ENCODE measurements around the gene PRM1.

Gene PRM1

GRCh38 chr16:11258553-11259492 is 22.3 kb downstream of the PRM1 start:
- Histone ChIP-seq H3K36me3 (replicated peaks in 1 of 2; ENCODE audit: control insufficient read depth in 2 of 2, insufficient read depth in 2 of 2, low read length in 2 of 2) (peaks cover 0 to 4% of the 10 kb centered on the region in 2 donors), H3K4ac (ENCODE audit: low read length) (no peak overlapping the region), H3K9me3 (replicated peaks in 1 of 2; ENCODE audit: control insufficient read depth in 2 of 2, insufficient read depth in 1 of 2, low read depth in 1 of 2, low read length in 2 of 2) (no peaks in the 10 kb centered on the region), H4K91ac (ENCODE audit: low read depth, low read length, poor library complexity) (no peak overlapping the region), H3K14ac (ENCODE audit: low read length) (no peak overlapping the region), H3K27me3 (ENCODE audit: control insufficient read depth in 3 of 3, insufficient read depth in 3 of 3, low read depth in 1 of 3, low read length in 3 of 3) (peaks cover 0 to 18% (median 0%) of the 10 kb centered on the region in 3 experiments), H3K18ac (ENCODE audit: low read length) (no peak overlapping the region), H2BK15ac (ENCODE audit: low read length) (peak overlapping the region; percentile 54), H3K4me2 (ENCODE audit: insufficient read depth, low read length, poor library complexity, severe bottlenecking) (no peak overlapping the region), H2AK5ac (ENCODE audit: low read depth, low read length) (peak overlapping the region; percentile 91), H3K27ac (replicated peaks; ENCODE audit: low read length) (no peak overlapping the region), H2BK5ac (ENCODE audit: low read length) (no peak overlapping the region), H3K9ac (ENCODE audit: low read depth, low read length, poor library complexity) (no peak overlapping the region), H2BK120ac (ENCODE audit: low read depth, low read length) (no peak overlapping the region), H3K79me1 (ENCODE audit: low read depth, low read length) (no peaks in the 10 kb centered on the region), H3K23ac (ENCODE audit: low read depth, low read length, poor library complexity) (no peak overlapping the region), H4K8ac (ENCODE audit: low read depth, low read length) (no peak overlapping the region), H3K4me3 (ENCODE audit: low read length in 2 of 2) (no peak overlapping the region), H2AFZ (ENCODE audit: low read length) (no peak overlapping the region), H3K4me1 (ENCODE audit: control insufficient read depth in 2 of 2, insufficient read depth in 1 of 2, low read depth in 1 of 2, low read length in 2 of 2) (peaks cover 7 to 10% of the 10 kb centered on the region in 2 donors), H2BK12ac (ENCODE audit: low read length) (peak overlapping the region; percentile 75)
- DNase-seq (ENCODE audit: low spot score) = no peak
- no CpG with 5 or more reads among the region's 15 CpGs for WGBS, 2 donors (ENCODE audit: extremely low coverage in 2 of 2, insufficient read length in 2 of 2, insufficient replicate concordance in 1 of 2)

- no CpG with 5 or more reads among the region's 21 CpGs for WGBS, 2 donors (ENCODE audit: extremely low coverage in 2 of 2, insufficient read length in 2 of 2, insufficient replicate concordance in 1 of 2)
- Histone ChIP-seq H2BK5ac (ENCODE audit: low read length) (no peak overlapping the region), H3K79me1 (ENCODE audit: low read depth, low read length) (no peaks in the 10 kb centered on the region), H2BK12ac (ENCODE audit: low read length) (no peak overlapping the region), H2BK120ac (ENCODE audit: low read depth, low read length) (no peak overlapping the region), H3K9ac (ENCODE audit: low read depth, low read length, poor library complexity) (peak overlapping the region; percentile 65), H3K18ac (ENCODE audit: low read length) (no peak overlapping the region), H3K23ac (ENCODE audit: low read depth, low read length, poor library complexity) (no peak overlapping the region), H3K36me3 (replicated peaks in 1 of 2; ENCODE audit: control insufficient read depth in 2 of 2, insufficient read depth in 2 of 2, low read length in 2 of 2) (peaks cover 0 to 18% of the 10 kb centered on the region in 2 donors), H4K8ac (ENCODE audit: low read depth, low read length) (no peak overlapping the region), H3K27me3 (ENCODE audit: control insufficient read depth in 3 of 3, insufficient read depth in 3 of 3, low read depth in 1 of 3, low read length in 3 of 3) (peaks cover 0 to 18% (median 0%) of the 10 kb centered on the region in 3 experiments), H3K14ac (ENCODE audit: low read length) (no peak overlapping the region), H2AK5ac (ENCODE audit: low read depth, low read length) (no peak overlapping the region), H2AFZ (ENCODE audit: low read length) (peak overlapping the region; percentile 95), H3K4me2 (ENCODE audit: insufficient read depth, low read length, poor library complexity, severe bottlenecking) (peak overlapping the region; percentile 95), H3K4me1 (ENCODE audit: control insufficient read depth in 2 of 2, insufficient read depth in 1 of 2, low read depth in 1 of 2, low read length in 2 of 2) (peaks cover 7 to 10% of the 10 kb centered on the region in 2 donors), H4K91ac (ENCODE audit: low read depth, low read length, poor library complexity) (no peak overlapping the region), H3K4me3 (ENCODE audit: low read length in 2 of 2) (peak overlapping the region; percentile 78 to 79), H3K9me3 (replicated peaks in 1 of 2; ENCODE audit: control insufficient read depth in 2 of 2, insufficient read depth in 1 of 2, low read depth in 1 of 2, low read length in 2 of 2) (no peaks in the 10 kb centered on the region), H2BK15ac (ENCODE audit: low read length) (no peak overlapping the region), H3K27ac (replicated peaks; ENCODE audit: low read length) (no peak overlapping the region), H3K4ac (ENCODE audit: low read length) (no peak overlapping the region)
- peak; percentile 62 for DNase-seq (ENCODE audit: low spot score)
These were observed 23.8 kb downstream of the PRM1 start for GRCh38 chr16:11257131-11257938.

GRCh38 chr16:11256661-11257130 is 24.4 kb downstream of the PRM1 start:
- Histone ChIP-seq H2AFZ (ENCODE audit: low read length) (peak overlapping the region; percentile 95), H3K4ac (ENCODE audit: low read length) (no peak overlapping the region), H2BK120ac (ENCODE audit: low read depth, low read length) (peak overlapping the region; percentile 82), H3K4me3 (ENCODE audit: low read length in 2 of 2) (peak overlapping the region; percentile 78 to 79), H3K9me3 (replicated peaks in 1 of 2; ENCODE audit: control insufficient read depth in 2 of 2, insufficient read depth in 1 of 2, low read depth in 1 of 2, low read length in 2 of 2) (no peaks in the 10 kb centered on the region), H3K18ac (ENCODE audit: low read length) (peak overlapping the region; percentile 98), H2BK12ac (ENCODE audit: low read length) (no peak overlapping the region), H3K27ac (replicated peaks; ENCODE audit: low read length) (no peak overlapping the region), H3K14ac (ENCODE audit: low read length) (peak overlapping the region; percentile 50), H3K4me1 (ENCODE audit: control insufficient read depth in 2 of 2, insufficient read depth in 1 of 2, low read depth in 1 of 2, low read length in 2 of 2) (peaks cover 7 to 10% of the 10 kb centered on the region in 2 donors), H4K91ac (ENCODE audit: low read depth, low read length, poor library complexity) (no peak overlapping the region), H3K9ac (ENCODE audit: low read depth, low read length, poor library complexity) (peak overlapping the region; percentile 84), H3K27me3 (ENCODE audit: control insufficient read depth in 3 of 3, insufficient read depth in 3 of 3, low read depth in 1 of 3, low read length in 3 of 3) (peaks cover 0 to 18% (median 0%) of the 10 kb centered on the region in 3 experiments), H3K79me1 (ENCODE audit: low read depth, low read length) (no peaks in the 10 kb centered on the region), H2AK5ac (ENCODE audit: low read depth, low read length) (peak overlapping the region; percentile 16), H2BK15ac (ENCODE audit: low read length) (peak overlapping the region; percentile 70), H3K36me3 (replicated peaks in 1 of 2; ENCODE audit: control insufficient read depth in 2 of 2, insufficient read depth in 2 of 2, low read length in 2 of 2) (peaks cover 0 to 18% of the 10 kb centered on the region in 2 donors), H3K4me2 (ENCODE audit: insufficient read depth, low read length, poor library complexity, severe bottlenecking) (peak overlapping the region; percentile 95), H4K8ac (ENCODE audit: low read depth, low read length) (no peak overlapping the region), H3K23ac (ENCODE audit: low read depth, low read length, poor library complexity) (peak overlapping the region; percentile 97), H2BK5ac (ENCODE audit: low read length) (peak overlapping the region; percentile 60)
- DNase-seq (ENCODE audit: low spot score) = peak; percentile 46
- no CpG with 5 or more reads among the region's 32 CpGs for WGBS, 2 donors (ENCODE audit: extremely low coverage in 2 of 2, insufficient read length in 2 of 2, insufficient replicate concordance in 1 of 2)

Data from neuronal stem cell (in vitro differentiated cells).